GM19324 (cell line): Measurements from ENCODE around the gene CST4.
"Not testable (repeated sequence)": the region's sequence is repeated elsewhere in the genome, so short reads cannot be mapped to it uniquely, and the experiment has no call there.

ENCODE experiments used
- ATAC-seq: cut with Tn5 transposase; IDR thresholded peaks from one replicate; pipeline ENCODE4 v1.9.1; 2021; ENCODE audit warnings: mild to moderate bottlenecking, moderate library complexity; ENCODE audit not compliant: unreplicated experiment, low FRiP score

The CST4 gene

DNA sequence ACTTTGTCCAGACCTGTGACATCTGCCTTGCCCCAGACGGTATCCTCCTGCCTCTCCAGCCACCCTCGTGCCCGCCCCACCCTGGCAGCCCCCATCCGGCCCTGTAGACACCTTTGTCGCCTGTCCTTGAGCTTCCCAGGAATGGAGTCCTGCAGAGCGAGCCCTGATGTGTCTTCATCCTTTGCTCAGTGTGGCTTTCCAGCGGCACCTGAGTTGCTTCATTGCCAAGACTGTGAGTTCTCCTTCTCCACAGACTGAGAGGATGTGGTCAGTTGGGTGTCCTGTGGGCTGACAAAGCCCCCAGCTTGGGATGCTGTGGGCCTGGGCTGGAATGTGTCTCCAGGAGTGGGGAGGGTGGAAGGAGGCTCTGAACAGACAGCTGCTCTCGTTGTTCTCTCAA lies 1.7 kb upstream of the CST4 start:
- no peak for ATAC-seq

DNA sequence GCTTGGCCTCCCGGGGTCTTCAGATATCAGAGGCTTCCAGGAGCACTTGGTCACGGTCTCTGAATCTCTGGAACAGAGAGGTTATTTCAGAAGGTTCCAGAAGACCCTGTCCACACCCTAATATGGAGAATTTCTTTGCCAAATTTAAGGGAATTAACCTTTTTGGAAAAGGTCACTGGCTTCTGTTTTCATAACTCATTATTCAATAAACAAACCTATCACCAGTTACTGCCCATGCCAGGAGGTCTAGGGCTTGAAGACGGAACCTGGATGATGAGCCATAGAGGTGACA lies 507 bp upstream of the CST4 start:
- no peak for ATAC-seq

DNA sequence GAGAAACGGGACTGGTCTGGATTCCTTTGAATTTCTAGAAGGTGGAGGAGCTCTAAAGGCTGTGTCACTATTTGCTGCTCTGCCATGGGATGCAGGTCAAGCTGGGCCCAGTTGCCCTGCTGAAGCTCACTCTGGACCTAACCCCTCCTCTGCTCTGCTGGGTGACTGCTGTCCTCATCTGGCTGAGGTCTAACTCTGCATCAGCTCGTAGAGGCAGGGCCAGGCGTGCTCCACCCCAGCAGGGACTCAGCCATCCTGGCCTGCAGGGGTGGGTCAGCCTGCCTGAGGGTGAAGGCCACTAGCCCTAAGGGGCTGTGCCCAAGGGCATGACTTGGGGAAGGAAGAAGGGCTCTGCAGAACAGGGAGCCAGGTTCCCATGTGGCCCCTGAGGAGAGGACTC lies 852 bp downstream of the CST4 start:
- no peak for ATAC-seq

DNA sequence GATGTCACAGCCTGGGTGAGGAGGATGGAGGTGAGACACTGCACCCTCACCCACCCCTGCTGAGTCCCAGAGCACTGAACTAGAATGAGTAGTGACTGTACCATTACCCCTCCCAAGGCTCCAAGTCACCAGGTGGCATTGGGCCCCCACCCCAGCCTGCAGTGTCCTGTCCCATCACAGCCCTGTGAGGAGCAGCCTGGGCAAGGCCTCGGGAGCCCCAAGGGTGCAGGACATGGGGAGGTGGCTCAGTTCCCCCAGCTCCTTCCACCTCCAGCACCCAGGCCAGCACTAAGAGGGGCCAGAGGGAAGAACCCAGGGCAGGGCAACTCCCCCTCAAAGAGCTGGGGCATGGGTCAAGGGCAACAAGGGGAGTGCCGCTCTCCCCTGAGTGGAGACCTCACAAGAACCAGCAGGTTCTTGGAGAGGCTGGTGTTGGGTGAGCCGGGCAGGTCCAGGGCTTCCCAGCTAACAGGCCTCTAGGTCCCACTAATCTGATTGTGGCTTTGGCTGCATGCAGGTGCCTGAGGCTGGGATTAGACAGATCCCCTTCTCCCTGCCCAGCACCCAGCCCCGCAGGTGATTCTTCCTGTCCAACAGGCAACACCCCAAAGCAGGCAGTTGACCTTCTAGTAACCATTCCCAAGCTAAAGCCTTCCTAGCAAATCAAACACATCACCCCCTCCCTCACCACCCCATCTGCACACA lies 2.6 kb downstream of the CST4 start:
- no peak for ATAC-seq

DNA sequence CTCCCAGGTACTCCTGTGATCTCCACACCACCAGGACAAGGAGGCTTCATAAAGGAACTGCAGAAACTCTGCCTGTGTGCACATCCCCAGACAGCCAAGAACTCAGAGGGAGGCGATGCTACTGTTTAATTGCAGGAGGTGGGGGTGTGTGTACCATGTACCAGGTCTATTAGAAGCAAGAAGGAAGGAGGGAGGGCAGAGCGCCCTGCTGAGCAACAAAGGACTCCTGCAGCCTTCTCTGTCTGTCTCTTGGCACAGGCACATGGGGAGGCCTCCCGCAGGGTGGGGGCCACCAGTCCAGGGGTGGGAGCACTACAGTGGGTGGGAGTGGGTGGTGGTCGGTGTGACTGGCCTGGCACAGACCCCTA lies 3.3 kb downstream of the CST4 start:
- not testable (repeated sequence) for ATAC-seq

DNA sequence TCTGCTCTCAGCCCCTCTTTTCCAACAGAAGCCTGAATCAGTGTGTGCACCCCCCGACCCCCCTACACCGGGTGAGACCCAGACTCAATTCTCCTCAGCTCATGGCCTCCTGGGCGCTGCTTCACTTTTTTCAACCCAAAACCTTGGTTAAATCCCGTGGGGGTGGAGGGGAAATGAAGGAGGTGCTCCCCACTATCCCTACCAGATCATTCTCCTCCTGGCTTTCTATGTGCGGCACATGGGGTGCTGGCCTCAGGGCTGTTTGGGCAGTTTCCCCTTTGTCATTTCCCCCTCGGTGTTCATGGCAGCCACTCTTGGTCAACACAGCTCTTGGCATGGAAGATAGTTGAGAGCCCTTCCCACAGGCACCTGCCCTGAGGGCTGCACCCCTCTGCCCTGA lies 4.6 kb downstream of the CST4 start:
- no peak for ATAC-seq

DNA sequence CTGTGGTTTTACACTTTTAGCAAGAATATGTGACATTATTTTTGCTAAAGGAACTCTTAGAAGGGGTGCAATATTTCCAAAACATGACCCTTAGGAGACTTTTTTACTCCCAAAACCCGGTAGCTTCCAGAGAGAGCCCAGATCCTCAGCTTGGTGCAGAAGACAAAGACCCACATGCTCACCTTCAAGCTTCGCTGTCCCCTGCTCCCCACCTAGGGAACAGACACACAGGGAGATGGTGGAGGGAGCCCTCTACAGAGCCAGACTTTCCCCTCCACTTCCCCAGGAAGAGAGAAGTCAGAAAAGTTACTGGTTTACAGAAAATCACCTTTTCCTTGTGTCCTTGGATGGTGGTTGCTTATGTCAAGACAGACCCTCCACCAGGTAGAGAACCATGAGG lies 5.0 kb downstream of the CST4 start:
- ATAC-seq = no peak

DNA sequence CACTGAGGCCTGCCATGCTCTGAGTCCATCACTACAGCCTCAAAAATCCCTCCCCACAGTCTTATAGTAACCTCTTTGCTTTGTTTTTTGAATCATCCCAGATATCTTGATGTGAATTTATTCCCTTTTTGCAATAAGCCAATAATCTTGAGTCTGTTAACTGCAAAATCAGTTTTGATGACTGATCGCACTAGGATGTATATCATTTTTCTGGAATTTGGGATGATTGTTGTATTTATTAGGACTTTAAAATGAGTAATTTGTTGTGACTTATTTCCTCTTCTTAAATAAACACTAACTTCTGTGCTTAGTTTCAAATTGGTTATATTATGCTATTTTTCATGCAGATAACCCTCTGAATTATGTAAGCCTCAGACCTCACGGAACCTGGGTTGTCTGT lies 5.6 kb downstream of the CST4 start:
- ATAC-seq = no peak

DNA sequence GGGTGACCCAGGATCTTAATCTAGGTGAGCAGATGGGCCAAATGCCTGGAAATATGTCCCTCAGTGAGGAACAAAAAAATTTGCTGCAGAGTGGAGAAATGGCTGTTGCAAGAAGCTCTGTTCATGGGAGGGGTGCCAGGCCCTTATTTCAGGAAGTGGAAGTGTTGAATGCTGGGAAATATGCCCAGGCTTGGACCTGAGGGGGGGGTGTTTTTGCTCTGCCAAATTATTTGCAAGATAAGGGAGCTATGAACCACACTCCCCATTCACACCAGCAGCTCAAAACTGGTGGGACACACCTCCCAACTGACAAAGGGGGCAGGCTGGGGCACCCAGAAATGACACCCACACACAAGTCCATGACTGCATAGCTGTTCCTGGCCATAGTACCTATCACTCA lies 8.7 kb downstream of the CST4 start:
- no peak for ATAC-seq

DNA sequence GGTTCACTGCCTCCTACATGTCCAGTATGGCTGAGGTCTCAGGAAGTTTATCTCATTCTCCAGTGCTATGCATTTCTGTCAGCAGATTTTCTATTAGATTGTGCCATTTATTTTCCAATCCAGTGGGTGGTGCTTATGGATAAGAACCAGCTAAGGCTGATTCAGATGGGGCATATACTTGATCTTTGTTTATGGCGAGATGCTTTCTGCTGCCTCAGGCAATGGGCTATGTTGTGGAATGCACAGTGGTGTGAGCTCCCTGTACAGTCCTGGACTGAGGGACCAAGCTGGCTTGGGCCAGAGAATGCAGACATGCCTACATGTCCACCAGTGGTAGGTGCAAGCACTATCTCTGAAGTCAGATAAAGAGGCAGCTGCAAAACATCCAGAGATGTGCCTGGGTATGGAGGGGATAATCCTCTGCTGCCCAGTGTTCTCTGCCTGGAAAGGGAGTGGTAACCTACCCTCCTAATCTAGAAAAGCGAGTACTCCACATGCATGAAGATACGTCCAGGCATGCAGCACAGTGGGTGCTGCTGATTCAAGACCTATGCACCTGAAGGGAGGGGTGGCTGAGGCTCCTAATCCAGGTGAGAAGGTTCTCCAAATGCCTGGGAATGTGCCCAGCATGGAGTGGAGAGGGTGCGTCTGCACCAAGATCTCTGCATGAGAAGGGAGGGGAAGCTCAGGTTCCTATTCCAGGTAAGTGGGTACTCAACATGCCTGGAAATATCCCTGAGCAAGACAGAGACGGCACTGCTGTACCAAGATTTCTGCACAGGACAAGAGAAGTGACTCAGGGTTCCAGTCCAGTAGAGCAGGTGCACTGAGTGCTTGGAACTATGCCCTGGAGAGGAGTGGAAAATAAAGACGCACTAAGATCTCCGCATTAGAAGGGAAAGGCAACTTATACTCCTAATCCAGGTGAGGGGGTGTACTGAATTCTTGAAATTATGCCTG lies 9.4 kb downstream of the CST4 start:
- ATAC-seq = no peak

DNA sequence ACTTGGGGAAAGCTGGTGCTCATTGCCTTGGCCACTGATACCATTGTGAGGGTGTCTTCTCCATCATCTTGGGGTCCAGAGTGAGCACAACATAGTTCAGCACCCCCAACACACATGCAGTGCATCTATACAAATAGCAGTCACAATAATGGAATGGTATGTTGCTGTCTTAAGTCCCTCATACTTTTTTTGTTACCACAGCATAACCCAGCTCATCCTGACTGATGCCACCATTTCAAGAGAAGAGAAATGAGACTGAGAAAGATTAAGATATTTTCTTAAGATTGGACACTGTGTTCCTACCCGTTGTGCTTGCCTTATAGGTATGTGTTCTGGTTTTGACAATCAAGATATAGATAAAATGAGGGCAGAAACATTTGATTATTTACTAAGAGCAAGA lies 15.6 kb downstream of the CST4 start:
- no peak for ATAC-seq

DNA sequence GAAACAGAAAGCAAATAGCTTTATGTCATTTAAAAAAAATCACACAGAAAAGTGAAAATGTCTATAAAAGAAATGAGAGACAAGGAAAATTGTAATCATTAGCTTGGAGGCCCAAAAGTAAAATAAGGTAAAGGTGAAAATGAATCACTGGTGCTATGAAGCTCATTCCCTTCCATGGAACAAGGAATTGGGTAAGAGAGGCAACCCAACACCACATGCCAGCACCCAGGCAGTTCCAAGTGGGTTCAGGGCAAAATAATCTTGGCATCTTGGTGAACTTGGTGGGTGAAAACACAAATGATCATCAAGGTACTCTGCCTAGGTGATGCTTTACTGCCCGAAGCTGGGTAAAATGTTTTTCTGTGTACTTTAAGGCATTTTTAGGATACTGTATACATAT lies 16.7 kb downstream of the CST4 start:
- no peak for ATAC-seq

DNA sequence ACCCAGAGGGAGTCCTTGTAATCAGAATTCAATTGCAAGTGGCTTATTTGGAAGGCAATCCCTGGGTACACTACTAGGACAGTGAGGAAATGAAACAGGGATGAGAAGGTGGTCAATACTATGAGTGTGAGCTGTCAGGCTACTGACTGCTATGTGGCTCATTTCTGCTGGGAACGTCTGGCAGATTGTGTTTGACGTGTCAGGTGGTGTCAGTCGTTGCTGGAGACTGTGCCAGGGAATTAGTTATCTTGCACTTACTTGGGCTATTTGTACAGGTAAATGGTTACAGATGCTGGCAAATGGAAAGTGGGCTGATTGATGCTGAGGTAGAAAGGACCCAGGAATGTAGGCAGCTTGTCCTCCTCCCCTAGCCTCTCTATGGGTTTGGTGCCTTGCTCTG lies 17.4 kb downstream of the CST4 start:
- no peak for ATAC-seq

DNA sequence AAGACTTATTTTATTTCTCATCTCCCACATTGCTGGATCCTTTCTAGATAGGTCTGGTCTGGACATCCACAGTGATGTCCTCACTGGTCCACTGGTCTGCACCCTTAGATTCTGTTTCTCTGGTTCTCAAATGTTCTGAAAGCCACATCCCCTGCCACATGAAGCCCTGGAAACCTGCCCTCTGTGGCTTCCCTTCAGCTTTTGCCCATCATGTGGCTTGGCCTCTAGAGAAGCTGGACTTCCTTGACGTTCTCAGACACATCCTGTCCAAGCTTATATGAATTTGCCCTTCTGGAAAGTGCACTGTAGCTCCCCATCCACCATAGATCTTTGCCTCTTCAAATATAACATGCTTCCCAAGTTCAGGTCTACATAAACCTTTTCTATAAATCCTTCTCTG lies 18.5 kb downstream of the CST4 start:
- no peak for ATAC-seq

DNA sequence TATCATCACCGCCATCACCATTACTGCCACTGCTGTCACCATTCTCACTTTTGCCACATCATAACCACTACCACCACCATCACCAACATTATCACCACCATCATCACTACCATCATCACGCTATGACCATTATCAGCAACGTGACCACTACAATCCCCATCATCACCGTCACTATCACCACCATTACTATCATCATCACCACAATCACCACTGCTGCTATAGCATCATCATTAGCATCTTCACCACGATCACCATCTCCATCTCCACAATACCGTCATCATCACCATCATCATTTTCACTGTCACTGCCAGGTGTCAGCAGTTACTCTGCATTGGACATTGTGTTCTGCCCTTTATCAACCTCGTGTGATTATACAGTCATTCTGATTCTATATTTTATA lies 19.0 kb downstream of the CST4 start:
- ATAC-seq = no peak

DNA sequence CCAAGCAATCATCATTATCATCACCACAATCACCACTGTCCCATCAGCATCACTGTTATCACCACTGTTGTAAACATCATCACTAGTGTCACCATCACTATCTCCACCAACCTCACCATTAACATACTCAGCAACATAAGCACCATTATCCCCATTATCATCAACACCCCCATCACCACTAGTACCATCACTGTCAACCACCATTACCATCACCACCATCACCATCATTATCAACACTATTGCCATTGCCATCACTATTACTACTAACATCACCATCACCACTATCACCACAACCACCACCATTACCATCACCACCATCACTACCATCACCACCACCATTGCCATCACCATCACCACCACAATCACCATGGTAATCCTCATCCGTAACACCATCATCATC lies 19.5 kb downstream of the CST4 start:
- no peak for ATAC-seq

DNA sequence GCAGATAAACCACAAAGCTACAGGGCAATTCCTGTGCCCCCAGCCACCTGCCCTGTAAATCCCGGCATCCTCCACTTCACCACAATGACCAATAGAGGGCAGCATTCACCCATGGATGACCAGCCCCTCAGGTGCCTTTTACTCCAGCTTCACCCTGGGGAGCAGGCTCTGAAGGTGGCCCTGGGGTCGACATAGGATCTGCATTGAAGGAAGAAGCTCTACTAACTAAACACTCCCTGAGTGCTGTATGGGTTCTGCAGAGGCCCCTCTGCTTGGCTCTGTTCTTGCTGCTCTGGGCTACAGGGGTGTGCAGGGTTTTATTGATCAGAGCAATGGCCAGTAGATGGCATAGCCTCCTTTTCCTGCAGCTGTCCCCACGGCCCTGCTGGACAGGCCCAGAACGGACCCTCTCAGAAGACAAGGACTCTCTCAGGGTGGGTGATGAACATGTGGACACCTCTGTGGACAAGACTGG lies 20.3 kb downstream of the CST4 start:
- ATAC-seq = no peak

DNA sequence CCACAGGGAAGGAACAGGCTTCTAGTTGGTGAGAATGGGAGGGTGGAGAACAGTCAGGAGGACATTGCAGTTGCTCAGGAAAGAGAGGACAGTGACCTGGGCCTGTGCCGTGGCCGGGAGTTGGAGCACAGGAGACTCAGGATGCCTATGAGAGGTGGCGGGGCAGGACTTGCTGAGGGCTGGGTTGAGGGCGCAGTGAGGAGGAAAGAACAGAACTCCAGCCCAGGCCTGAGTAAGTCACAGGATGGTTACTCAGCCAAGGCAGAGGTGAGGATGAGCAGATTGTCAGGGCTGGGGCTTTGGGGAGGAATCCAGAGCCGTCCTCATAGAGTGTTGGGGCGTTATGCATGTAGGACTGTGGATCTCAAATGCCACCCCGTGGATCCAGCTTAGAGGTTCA lies 21.2 kb downstream of the CST4 start:
- ATAC-seq = no peak

DNA sequence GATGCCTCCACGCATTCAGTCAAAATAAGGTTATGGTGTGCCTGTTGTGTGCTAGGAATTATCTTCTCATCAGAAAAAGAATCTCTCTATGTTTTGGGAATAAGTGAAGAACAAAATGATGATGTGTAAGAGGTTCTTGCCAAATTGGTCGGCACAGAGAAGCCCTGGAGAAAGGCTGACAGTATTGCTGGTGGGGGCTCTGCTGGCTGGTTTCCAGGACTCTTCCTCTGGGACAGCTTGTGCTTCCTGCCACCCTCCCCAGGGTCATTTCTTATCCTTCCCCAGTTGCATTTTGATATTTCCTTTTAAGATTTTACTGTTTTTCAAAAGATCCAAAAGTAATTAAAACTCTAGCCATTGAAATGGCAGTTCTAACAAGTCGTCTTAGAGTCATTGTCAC lies 22.1 kb downstream of the CST4 start:
- ATAC-seq = no peak

DNA sequence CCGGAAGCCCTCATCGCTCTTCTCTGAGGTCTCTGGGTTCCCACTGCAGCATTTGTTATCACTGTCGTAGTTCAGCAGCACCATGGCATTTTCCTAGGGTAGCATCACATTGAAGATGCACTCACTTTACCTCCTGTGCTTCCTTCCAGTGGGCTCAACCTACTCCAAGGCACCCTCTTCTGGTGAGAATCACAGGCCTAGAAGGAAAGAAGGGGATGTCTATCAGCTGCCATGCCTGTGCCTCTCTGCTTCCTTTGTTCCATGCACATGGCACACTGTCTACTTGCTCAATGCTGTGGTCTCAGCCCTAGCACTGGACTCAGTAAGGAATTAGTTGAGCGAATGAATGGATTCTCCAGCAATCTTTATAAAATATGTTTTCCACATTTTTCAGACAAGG lies 22.6 kb downstream of the CST4 start:
- ATAC-seq = no peak

DNA sequence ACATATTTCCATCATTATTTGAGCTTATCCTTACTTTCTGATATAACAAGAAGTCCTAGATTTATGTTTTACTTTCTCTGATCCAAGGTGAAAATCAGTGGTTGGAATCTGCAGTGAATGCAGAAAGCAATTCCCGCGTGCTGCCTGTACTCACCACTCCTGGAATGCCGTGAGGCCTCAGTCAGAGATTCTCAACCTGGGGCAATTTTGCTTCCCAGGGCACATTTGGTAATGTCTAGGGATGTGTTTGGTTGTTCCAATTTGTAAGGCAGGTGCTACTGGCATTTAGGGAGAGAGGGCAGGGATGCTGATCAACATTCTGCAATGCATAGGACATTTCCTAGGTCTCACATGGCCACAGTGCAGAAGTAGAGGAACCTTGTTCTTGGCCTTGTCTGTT lies 23.9 kb downstream of the CST4 start:
- ATAC-seq = no peak

DNA sequence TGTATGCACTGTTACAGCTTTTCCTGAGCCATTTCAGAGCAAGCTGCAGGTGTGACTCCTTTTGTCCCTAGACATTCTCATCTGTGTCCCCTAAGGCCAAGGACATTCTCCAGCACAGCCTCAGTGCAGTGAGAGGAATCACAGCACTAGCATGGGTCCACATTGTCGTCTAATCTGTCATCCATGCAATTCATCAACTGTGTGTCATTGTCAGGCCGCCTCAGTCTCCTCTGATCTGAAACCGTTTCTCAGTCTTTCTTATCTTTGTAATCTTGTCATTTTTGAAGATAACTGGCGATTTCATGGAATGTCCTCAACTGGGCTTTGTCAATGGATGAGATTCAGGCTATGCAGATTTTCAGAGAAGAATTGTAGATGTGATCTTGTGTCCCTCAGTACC lies 24.8 kb downstream of the CST4 start:
- not testable (repeated sequence) for ATAC-seq
